Measurements from ENCODE around the gene PCNX2.
"Not testable (repeated sequence)": the region's sequence is repeated elsewhere in the genome, so short reads cannot be mapped to it uniquely, and the experiment has no call there.

Gene PCNX2

GRCh38 chr1:233112186-233113008, 183.1 kb downstream of the PCNX2 start:
- no peak for DNase-seq (ENCODE audit: extremely low read depth in 1 of 2, low read depth in 1 of 2)

- no peak for DNase-seq (ENCODE audit: extremely low read depth in 1 of 2, low read depth in 1 of 2)
These were observed 183.8 kb downstream of the PCNX2 start for GRCh38 chr1:233111731-233112130.

DNA sequence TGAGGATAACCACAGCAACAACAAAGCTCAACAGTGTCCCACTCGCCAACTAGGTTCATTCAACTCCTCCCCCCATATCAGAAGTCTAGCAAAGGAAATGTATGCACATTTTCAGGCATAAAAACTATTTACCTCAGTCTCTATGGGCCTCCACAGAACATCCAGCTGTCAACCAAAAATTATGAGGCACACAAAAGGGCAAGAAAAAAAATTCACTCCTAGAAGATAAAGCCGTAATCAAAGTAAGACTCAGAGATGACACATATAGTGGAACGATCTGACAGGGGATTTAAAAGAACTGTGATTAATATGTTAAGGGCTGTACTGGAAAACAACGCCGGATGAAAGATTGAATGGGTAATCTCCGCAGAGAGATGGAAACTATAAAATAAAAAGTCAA, 186.4 kb downstream of the PCNX2 start:
- DNase-seq (ENCODE audit: extremely low read depth in 1 of 2, low read depth in 1 of 2): no peak

DNA sequence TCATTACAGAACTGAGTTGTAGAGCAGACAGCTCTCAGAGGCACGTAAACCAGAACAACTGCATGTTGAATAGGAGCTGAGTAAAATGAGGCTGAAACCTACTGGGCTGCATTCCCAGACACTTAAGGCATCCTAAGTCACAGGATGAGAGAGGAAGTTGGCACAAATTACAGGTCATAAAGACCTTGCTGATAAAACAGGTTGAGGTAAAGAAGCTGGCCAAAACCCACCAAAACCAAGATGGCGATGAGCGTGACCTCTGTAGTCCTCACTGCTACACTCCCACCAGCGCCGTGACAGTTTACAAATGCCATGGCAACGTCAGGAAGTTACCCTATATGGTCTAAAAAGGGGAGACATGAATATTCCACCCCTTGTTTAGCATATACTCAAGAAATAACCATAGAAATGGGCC, 187.8 kb downstream of the PCNX2 start:
- DNase-seq (ENCODE audit: extremely low read depth in 1 of 2, low read depth in 1 of 2): not testable (repeated sequence)

- no peak for DNase-seq (ENCODE audit: extremely low read depth in 1 of 2, low read depth in 1 of 2)
These were observed 188.3 kb downstream of the PCNX2 start for GRCh38 chr1:233107130-233107660.

- no peak for DNase-seq (ENCODE audit: extremely low read depth in 1 of 2, low read depth in 1 of 2)
These were observed 190.3 kb downstream of the PCNX2 start for GRCh38 chr1:233105225-233105624.

DNA sequence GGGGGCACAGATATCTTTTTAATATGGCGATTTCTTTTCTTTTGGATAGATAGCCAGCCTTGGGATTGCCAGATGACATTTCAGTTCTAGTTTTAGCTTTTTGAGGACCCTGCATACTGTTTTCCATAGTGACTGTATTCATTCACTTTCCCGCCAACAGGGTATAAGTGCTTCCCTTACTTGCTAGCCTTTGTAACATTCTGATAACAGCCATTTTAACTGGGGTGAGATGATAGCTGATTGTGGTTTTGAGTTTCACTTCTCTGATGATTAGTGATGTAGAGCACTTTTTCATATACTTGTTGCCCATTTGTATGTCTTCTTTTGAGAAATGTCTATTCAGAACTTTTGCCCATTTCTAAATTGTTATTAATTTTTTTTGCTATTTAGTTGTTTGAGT, 193.2 kb downstream of the PCNX2 start:
- DNase-seq (ENCODE audit: extremely low read depth in 1 of 2, low read depth in 1 of 2): no peak

DNA sequence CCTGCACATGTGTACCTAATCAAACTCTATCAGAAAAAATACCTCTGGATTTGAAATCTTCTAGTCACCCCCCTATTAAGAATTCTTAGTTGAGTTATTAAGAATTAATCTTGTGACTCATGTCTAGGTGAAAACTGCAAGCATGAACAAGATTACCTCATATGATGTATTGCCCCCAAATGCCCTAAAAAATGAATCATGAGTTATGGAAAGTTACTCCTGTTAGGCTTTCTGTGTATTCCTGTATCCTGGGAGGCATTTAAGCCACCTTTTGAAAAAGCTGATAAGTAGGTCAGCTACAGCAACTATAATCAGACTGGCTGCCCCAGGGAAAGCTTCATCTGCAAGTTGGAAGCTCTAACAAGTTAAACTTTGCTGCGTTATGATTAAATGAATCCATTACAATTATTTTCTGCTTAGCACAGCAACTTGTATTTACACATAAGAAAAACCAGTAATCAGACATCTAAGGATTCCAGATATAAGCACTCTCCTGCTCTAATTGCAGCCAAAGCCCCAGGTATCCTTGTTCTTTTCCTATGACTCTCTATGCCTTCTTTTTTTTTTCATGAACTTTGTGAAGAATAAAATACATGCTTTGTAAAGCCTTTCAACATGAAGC, 197.5 kb downstream of the PCNX2 start:
- no peak for DNase-seq (ENCODE audit: extremely low read depth in 1 of 2, low read depth in 1 of 2)

DNA sequence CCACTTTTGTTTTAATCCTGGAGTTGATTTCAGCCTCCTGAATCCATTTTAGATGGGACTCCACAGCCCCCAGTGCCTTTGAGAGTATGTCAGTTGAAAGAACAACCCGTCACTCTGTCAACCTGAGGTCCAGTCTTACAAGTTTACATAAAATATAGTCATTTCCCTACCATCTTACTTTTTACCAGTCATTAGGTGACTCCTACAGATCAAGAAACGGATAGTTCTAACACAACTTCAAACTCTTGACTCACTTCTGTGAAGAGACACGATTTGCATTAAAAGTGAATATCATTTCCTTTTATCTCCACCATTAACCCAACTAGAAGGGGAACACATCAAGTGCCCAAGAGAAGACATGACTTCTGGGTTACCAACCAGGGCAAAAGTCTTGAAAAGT, 198.0 kb downstream of the PCNX2 start:
- no peak for DNase-seq (ENCODE audit: extremely low read depth in 1 of 2, low read depth in 1 of 2)

GRCh38 chr1:233094691-233095090, 200.8 kb downstream of the PCNX2 start:
- no peak for DNase-seq (ENCODE audit: extremely low read depth in 1 of 2, low read depth in 1 of 2)

DNA sequence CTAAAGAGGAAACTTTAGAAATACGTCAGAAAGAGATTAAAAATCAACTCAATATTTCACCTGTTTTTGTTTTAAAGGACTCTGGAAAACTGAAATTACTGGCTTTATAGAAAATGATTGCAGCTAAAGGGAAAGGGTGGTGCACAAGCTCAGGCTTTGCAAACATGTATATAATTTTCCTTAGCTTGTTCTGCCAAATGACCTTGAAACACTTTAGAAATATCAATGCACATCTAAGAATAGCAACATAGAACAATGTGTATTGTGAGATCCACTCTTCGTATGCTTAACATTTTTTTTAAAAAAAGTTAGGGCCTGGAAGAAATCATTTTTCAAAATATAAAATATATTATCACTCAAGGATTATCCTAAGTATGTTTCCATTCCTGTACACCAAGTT, 201.3 kb downstream of the PCNX2 start:
- no peak for DNase-seq (ENCODE audit: extremely low read depth in 1 of 2, low read depth in 1 of 2)

- no peak for DNase-seq (ENCODE audit: extremely low read depth in 1 of 2, low read depth in 1 of 2)
These were observed 204.6 kb downstream of the PCNX2 start for GRCh38 chr1:233090746-233091494.

DNA sequence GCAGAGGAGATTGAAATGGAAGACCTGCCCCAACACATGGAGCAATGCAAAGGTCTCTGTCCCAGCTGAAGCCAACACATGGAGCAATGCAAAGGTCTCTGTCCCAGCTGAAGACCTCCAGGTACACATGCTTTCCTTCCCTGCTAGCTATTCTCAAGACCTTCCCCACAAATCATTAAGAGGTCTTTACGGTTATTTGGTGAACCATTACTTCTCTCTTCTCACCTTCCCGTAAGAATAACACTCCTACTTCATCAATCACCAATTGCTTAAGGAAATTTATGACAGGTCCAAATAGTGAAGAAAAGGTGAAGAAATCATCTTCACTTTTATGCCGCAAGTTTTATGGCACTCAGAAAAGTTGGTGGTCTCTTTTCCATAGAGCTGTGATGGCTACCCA, 206.3 kb downstream of the PCNX2 start:
- no peak for DNase-seq (ENCODE audit: extremely low read depth in 1 of 2, low read depth in 1 of 2)

- DNase-seq (ENCODE audit: extremely low read depth in 1 of 2, low read depth in 1 of 2): no peak
These were observed 206.9 kb downstream of the PCNX2 start for GRCh38 chr1:233088613-233089012.

- no peak for DNase-seq (ENCODE audit: extremely low read depth in 1 of 2, low read depth in 1 of 2)
These were observed 208.3 kb downstream of the PCNX2 start for GRCh38 chr1:233086961-233087881.

GRCh38 chr1:233085566-233085965, 210.0 kb downstream of the PCNX2 start:
- no peak for DNase-seq (ENCODE audit: extremely low read depth in 1 of 2, low read depth in 1 of 2)

DNA sequence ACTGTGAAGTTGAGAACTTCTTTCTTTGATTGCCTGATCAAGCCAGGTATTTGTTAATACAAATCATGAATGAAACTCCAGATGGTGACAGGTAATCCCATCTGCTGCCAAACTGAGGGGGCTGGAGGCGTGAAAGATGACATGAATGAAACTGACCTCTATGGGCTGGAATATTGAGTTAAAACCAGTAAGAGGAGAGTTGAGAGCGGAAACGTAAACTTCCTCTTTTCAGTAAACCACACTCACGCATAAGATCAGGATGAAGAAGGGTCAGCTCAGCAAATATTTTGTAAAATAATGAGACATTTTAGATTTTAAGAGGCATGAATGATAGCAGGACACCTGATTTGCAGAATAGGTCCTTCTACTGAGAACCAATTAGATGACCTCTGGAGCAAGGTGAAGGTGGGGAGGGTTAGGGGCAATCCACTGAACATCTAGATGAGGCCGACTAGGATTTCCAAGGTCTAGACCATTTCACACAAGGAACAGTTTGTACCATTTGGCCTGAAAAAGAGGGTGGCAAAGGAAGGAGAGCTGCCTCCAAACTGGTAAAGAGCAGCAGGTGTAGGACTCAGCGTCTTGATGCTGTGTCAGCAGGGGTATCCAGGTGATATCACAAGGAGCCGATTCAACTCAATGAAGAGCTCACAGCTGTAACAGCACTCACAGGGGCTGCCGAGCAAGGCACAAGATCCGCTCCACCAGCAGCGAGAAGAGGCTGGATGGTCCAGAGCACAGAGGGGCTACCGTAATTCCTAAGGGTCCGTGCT, 212.6 kb downstream of the PCNX2 start:
- DNase-seq (ENCODE audit: extremely low read depth in 1 of 2, low read depth in 1 of 2): no peak

- no peak for DNase-seq (ENCODE audit: extremely low read depth in 1 of 2, low read depth in 1 of 2)
These were observed 213.8 kb downstream of the PCNX2 start for GRCh38 chr1:233081735-233082134.

- not testable (repeated sequence) for DNase-seq (ENCODE audit: extremely low read depth in 1 of 2, low read depth in 1 of 2)
These were observed 214.7 kb downstream of the PCNX2 start for GRCh38 chr1:233080827-233081226.

GRCh38 chr1:233080286-233080685, 215.2 kb downstream of the PCNX2 start:
- no peak for DNase-seq (ENCODE audit: extremely low read depth in 1 of 2, low read depth in 1 of 2)
